ENCODE data around the gene HTRA3.

- TF ChIP-seq, protein P1, sequence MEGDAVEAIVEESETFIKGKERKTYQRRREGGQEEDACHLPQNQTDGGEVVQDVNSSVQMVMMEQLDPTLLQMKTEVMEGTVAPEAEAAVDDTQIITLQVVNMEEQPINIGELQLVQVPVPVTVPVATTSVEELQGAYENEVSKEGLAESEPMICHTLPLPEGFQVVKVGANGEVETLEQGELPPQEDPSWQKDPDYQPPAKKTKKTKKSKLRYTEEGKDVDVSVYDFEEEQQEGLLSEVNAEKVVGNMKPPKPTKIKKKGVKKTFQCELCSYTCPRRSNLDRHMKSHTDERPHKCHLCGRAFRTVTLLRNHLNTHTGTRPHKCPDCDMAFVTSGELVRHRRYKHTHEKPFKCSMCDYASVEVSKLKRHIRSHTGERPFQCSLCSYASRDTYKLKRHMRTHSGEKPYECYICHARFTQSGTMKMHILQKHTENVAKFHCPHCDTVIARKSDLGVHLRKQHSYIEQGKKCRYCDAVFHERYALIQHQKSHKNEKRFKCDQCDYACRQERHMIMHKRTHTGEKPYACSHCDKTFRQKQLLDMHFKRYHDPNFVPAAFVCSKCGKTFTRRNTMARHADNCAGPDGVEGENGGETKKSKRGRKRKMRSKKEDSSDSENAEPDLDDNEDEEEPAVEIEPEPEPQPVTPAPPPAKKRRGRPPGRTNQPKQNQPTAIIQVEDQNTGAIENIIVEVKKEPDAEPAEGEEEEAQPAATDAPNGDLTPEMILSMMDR (tag by site-specific recombination; IDR thresholded peaks at IDR 0.05): no peak
- no peak for TF ChIP-seq ZNF677 (tag by site-specific recombination; IDR thresholded peaks at IDR 0.05)
Observed at GRCh38 chr4:8332891-8333331, 63.4 kb downstream of the HTRA3 start.

All from HEK293 (cell line).